Esophagus muscularis mucosa (tissue), 3 donors: ENCODE results near the gene OTOG.

ENCODE experiments used
- CTCF ChIP-seq, 3 experiments: fragments of 200-600 bp in 2 of 3; fragments of 450-650 bp in 1 of 3; sonication (generic) in 2 of 3; IDR thresholded peaks; one replicate each; pipeline ENCODE4 v1.5.1; 2017 to 2019; ENCODE audit warnings: antibody characterized with exemption in 3 of 3, mild to moderate bottlenecking in 2 of 3, moderate library complexity in 1 of 3
- POLR2A ChIP-seq: fragments of 450-650 bp; IDR thresholded peaks from one replicate; pipeline ENCODE4 v1.6.1; 2017; ENCODE audit warnings: antibody characterized with exemption, moderate library complexity, mild to moderate bottlenecking, low read depth
- POLR2AphosphoS5 ChIP-seq, 2 donors: sonication (generic); formaldehyde crosslinking; IDR thresholded peaks; one replicate each; pipeline ENCODE4 v1.6.1; 2017; ENCODE audit warnings: antibody characterized with exemption in 2 of 2

- TF ChIP-seq CTCF (IDR thresholded peaks at IDR 0.05) (no peak), POLR2AphosphoS5 (IDR thresholded peaks at IDR 0.05) (no peak), POLR2A (no peak)
These were observed 65.4 kb downstream of the OTOG start for GRCh38 chr11:17612221-17613188.
